HUES48 (cell line): Measurements from ENCODE around the gene SCGB2B2.
"Not testable (repeated sequence)": the region's sequence is repeated elsewhere in the genome, so short reads cannot be mapped to it uniquely, and the experiment has no call there.

ENCODE experiments used
- H3K27ac ChIP-seq: one replicate; pipeline ENCODE4 v1.7.0; 2013; ENCODE audit warnings: low read depth, low read length, inconsistent platforms
- H3K27me3 ChIP-seq: 2 replicates; pipeline ENCODE4 v1.6.1; 2013; ENCODE audit warnings: mild to moderate bottlenecking, low read length; ENCODE audit not compliant: control insufficient read depth, insufficient read depth
- H3K36me3 ChIP-seq: 2 replicates; pipeline ENCODE4 v1.6.1; 2013; ENCODE audit warnings: low read length; ENCODE audit not compliant: control insufficient read depth, insufficient read depth
- H3K4me1 ChIP-seq: 2 replicates; pipeline ENCODE4 v1.6.1; 2013; ENCODE audit warnings: mild to moderate bottlenecking, low read length; ENCODE audit not compliant: control insufficient read depth, insufficient read depth
- H3K4me3 ChIP-seq: 2 replicates; pipeline ENCODE4 v1.5.1; 2013; ENCODE audit warnings: mild to moderate bottlenecking, low read depth, low read length
- H3K9ac ChIP-seq: 2 replicates; pipeline ENCODE4 v1.6.1; 2013; ENCODE audit warnings: mild to moderate bottlenecking, low read depth, low read length, moderate library complexity
- H3K9me3 ChIP-seq: 2 replicates; pipeline ENCODE4 v1.6.1; 2013; ENCODE audit warnings: low read length; ENCODE audit not compliant: control insufficient read depth, insufficient read depth

The SCGB2B2 gene

DNA sequence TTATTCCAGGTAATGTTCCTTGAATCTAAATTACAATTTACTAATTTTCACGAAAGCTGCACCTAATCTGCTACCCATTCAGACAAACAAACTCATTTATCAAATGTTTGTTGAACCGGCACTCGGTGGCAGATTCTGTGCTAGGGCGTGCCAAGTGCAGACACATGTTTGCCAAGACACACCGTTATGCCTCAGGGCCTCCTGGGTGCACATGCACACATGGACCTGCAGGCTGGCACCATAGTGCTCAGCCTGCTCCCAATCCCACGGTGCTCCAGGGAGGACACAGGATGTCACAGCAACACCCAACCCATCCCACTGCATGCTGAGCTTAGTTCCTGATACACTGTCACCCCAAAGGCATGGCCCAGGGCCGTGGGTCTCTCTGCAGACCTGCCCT is 7.7 kb downstream of the SCGB2B2 start:
- Histone ChIP-seq H3K36me3 (no peaks in the 10 kb centered on the region), H3K4me3 (no peak overlapping the region), H3K9ac (no peak overlapping the region), H3K27me3 (no peaks in the 10 kb centered on the region), H3K4me1 (no peaks in the 10 kb centered on the region), H3K27ac (no peak overlapping the region), H3K9me3 (no peaks in the 10 kb centered on the region)

DNA sequence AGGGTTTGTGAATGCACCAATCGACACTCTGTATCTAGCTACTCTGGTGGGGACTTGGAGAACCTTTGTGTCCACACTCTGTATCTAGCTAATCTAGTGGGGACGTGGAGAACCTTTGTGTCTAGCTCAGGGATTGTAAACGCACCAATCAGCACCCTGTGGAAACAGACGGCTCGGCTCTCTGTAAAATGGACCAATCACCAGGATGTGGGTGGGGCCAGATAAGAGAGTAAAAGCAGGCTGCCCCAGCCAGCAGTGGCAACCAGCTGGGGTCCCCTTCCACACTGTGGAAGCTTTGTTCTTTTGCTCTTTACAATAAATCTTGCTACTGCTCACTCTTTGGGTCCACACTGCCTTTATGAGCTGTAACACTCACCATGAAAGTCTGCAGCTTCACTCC is 8.3 kb downstream of the SCGB2B2 start:
- H3K27ac ChIP-seq, H3K9me3 ChIP-seq, H3K4me1 ChIP-seq, H3K36me3 ChIP-seq, H3K9ac ChIP-seq, H3K27me3 ChIP-seq, H3K4me3 ChIP-seq: not testable (repeated sequence)

DNA sequence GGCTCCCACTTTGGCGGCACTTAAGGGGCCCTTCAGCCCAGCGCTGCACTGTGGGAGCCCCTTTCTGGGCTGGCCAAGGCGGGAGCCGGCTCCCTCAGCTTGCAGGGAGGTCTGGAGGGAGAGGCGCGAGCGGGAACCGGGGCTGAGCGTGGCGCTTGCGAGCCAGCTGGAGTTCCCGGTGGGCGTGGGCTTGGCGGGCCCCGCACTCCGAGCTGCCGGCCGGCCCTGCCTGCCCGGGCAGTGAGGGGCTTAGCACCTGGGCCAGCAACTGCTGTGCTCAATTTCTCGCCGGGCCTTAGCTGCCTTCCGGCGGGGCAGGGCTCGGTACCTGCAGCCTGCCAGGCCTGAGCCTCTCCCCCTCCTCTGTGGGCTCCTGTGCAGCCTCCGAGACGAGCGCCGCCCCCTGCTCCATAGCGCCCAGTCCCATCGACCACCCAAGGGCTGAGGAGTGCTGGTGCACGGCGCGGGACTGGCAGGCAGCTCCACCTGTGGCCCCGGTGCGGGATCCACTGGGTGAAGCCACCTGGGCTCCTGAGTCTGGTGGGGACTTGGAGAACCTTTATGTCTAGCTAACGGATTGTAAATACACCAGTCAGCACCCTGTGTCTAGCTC is 8.8 kb downstream of the SCGB2B2 start:
- H3K4me1 ChIP-seq, H3K36me3 ChIP-seq, H3K9me3 ChIP-seq, H3K27ac ChIP-seq, H3K27me3 ChIP-seq, H3K4me3 ChIP-seq, H3K9ac ChIP-seq: not testable (repeated sequence)

DNA sequence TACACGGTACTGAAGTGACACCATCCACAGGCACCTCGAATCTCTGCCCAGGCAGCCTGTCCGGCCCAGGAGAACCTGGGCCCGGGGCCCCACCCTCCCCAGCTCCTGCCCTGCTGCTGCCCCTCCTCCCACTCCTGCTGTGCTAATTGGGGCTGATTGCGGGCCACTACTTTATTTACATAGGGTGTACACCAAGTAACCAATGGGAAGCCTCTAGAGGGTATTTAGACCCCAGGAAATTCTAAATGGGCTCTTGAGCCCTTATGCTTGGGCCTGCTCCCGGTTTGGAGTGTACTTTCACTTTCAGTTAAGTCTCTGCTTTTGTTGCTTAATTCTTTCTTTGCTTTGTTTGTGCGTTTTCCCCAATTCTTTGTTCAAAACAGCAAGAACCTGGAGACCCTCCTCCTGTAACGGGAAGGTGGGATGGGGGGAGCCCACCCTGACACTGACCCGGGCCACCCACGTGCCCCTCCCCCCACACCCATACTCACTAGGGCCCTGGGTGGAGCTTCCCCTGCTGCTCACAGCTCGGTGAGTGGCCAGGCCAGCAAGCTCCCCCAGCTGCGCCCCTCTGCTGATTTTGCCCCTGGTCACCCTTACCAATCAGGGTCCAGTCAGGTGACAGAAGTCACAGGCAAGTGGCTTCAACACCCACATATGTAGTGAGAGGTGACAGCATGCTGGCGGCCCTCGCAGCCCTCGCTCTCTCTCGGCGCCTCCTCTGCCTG is 9.4 kb downstream of the SCGB2B2 start:
- H3K9me3 ChIP-seq = no peaks in the 10 kb centered on the region
- no peaks in the 10 kb centered on the region for H3K36me3 ChIP-seq
- no peaks in the 10 kb centered on the region for H3K4me1 ChIP-seq
- H3K9ac ChIP-seq = no peak overlapping the region
- no peaks in the 10 kb centered on the region for H3K27me3 ChIP-seq
- H3K27ac ChIP-seq = no peak overlapping the region
- no peak overlapping the region for H3K4me3 ChIP-seq

DNA sequence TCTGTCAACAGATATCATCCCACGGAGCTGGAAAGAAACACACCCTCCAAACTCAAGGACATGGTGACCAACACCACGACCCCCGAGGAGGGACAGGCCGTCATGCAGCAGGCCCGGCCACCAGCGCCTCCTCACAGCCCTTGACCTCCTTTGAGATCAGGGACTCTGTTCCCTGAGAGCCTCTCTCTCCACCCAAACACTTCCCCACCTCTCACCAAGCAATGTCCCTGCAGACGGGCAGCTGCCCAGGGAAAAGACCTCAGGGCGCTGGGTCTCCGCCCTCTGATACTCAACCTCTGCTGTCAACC is 10.0 kb downstream of the SCGB2B2 start:
- Histone ChIP-seq H3K27ac (no peak overlapping the region), H3K9ac (no peak overlapping the region)

DNA sequence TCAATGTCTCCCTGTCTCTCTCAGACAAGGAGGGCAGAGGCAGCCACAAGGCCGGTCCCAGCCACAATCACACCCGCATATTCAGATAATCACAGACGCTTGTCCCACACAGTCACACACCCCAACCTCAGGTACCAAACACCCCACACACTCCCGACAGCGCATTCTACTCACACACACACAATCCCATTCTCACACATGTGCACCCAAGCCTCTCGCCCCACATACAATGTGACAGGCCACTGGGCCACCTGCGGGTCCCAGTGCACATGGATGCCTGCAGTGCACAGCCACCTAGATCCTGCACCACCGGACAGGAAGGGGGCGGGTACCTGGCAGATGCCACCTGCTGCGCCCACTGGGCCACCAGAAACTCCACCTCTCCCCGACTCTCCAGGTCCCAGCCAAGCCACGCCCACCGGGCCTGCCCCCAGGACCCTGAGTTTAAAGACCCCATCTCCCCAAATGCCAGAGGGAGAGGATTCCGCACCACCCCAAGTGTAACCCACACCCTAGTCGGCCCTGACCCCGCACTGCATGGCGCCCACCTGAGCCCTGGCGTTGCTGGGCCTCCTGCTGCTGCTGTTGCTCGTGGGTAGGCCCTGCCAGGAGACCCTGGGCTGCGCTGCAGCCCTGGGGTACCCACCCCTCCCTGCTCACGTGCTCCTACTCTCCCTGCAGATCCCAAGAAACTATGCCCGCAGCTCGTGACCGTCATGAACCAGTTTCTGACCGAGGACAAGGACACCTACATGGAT is 10.6 kb downstream of the SCGB2B2 start:
- Histone ChIP-seq H3K4me3 (no peak overlapping the region), H3K27ac (no peak overlapping the region), H3K36me3 (no peaks in the 10 kb centered on the region), H3K9ac (no peak overlapping the region), H3K27me3 (no peaks in the 10 kb centered on the region), H3K4me1 (no peaks in the 10 kb centered on the region), H3K9me3 (no peaks in the 10 kb centered on the region; the same call in 1 of the 2 replicates)

More for the DNA sequence above, 10.0 kb downstream of the SCGB2B2 start:
- Histone ChIP-seq H3K4me1 (no peaks in the 10 kb centered on the region), H3K9me3 (no peaks in the 10 kb centered on the region), H3K4me3 (no peak overlapping the region), H3K36me3 (no peaks in the 10 kb centered on the region), H3K27me3 (no peaks in the 10 kb centered on the region)

DNA sequence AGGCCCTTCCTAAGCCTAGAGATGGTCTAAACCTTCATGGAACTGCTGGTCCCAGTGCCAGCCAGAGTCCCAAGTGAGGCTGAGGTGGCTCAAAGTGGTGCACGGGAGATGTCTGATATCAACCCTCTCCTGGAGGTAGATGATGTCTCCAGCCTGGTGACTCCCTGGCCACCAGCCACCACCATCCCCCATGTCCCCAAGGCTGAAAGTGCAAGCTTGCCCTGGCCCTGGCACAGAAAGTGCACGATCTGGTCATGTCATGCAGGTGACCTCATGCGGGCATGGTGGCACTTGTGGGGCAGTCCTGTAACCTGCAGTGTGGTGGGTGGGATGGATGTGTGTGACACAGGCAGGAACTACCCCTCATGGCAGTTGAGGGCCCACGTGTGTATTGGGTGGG is 11.7 kb downstream of the SCGB2B2 start:
- not testable (repeated sequence) for H3K9ac ChIP-seq, H3K4me3 ChIP-seq, H3K36me3 ChIP-seq, H3K27me3 ChIP-seq, H3K27ac ChIP-seq, H3K4me1 ChIP-seq, H3K9me3 ChIP-seq

DNA sequence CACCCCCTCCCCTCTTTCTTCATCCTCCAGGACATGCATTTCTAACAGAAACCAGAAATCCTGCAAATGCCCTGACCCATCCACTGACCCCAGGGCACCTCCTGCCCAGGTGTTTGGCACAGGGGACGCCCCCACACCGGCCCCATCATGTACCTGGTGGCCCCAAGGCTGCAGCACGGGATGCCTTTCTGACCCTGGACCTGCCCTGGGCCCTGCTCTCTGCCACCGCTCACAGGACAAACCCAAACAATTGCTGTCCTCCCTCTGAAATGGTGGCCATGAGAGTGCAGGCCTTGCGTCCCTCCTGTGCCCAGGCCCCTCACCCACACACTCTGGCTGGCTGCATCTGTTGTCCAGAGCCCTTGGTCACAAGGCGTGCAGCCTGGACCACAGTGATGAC is 12.1 kb downstream of the SCGB2B2 start:
- Histone ChIP-seq H3K36me3 (no peaks in the 10 kb centered on the region), H3K27me3 (no peaks in the 10 kb centered on the region), H3K4me1 (no peaks in the 10 kb centered on the region), H3K27ac (no peak overlapping the region), H3K4me3 (no peak overlapping the region), H3K9me3 (no peaks in the 10 kb centered on the region; the same call in 1 of the 2 replicates), H3K9ac (no peak overlapping the region)

DNA sequence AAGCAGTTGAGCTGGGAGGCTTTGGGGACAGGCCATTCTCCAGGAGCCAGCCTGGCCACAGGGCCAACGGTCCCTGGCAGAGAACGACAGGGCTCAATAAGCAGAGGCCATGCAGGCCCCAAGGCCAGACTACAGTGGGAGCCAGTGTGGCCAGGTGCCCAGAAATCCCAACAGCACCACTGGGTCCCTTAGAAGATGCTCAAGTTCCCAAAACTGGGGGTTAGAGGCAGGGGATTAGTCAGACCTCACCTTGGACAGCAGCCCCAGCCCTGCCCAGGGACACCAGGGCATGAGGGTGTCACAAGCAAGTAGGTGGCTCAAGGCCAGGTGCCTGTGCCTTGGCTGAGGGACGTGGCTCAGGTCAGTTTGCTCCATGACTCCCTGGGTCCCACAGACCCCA is 12.8 kb downstream of the SCGB2B2 start:
- Histone ChIP-seq H3K9me3 (no peaks in the 10 kb centered on the region; the same call in 1 of the 2 replicates), H3K4me3 (no peak overlapping the region), H3K27ac (no peak overlapping the region), H3K9ac (no peak overlapping the region), H3K4me1 (no peaks in the 10 kb centered on the region), H3K36me3 (no peaks in the 10 kb centered on the region), H3K27me3 (no peaks in the 10 kb centered on the region)

DNA sequence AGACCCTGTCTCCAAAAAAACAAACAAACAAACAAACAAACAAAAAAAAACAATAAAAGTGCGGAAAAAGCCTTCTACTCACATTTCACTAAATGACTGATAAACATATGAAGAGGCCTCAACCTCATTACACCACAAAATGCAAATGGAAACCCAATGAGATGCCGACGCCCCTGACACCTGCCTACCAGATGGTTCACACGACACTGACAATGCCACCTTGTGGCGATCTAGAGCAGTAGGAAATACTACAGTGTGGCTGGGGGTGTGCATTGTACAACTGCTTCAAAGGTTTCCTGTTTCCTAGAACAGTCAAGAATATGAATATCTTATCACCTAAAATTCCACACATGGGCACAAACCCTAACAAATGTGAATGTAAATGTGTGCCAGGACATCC is 14.0 kb downstream of the SCGB2B2 start:
- Histone ChIP-seq H3K9me3 (no peaks in the 10 kb centered on the region; the same call in 1 of the 2 replicates), H3K27ac (no peak overlapping the region), H3K36me3 (no peaks in the 10 kb centered on the region), H3K9ac (no peak overlapping the region), H3K27me3 (no peaks in the 10 kb centered on the region), H3K4me1 (no peaks in the 10 kb centered on the region), H3K4me3 (no peak overlapping the region)

DNA sequence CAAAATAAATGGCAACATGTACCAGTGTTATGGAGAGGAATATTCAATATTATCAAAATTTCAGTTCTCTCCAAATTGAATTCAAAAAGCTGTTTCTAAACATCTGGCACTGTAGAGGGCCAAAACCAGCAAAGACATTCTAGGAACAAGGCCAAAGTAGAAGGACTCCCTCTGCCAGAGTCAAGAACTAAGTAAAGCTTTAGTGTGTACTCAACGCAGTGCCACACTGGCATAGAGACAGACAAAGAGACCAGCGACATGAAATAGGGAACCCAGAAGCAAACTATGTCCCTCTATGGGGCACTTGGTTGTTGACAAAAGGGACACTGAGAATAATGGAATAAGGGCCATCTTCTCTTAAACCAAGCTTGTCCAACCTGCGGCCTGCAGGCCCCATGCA is 15.6 kb downstream of the SCGB2B2 start:
- Histone ChIP-seq H3K4me1 (no peaks in the 10 kb centered on the region), H3K9ac (no peak overlapping the region), H3K4me3 (no peak overlapping the region), H3K27ac (no peak overlapping the region), H3K27me3 (no peaks in the 10 kb centered on the region), H3K9me3 (no peaks in the 10 kb centered on the region; the same call in 1 of the 2 replicates), H3K36me3 (no peaks in the 10 kb centered on the region)
